ENCODE results near the gene CT47A7.
"Not testable (repeated sequence)": the region's sequence is repeated elsewhere in the genome, so short reads cannot be mapped to it uniquely, and the experiment has no call there.

Gene CT47A7

GRCh38 chrX:120956500-120956899 lies at the start of gene CT47A7:
Gene CT47A7, minus strand, starts transcription at chrX:120956600. Its CDS starts 255 bp downstream, at chrX:120956345.
- not testable (repeated sequence) for DNase-seq

DNA sequence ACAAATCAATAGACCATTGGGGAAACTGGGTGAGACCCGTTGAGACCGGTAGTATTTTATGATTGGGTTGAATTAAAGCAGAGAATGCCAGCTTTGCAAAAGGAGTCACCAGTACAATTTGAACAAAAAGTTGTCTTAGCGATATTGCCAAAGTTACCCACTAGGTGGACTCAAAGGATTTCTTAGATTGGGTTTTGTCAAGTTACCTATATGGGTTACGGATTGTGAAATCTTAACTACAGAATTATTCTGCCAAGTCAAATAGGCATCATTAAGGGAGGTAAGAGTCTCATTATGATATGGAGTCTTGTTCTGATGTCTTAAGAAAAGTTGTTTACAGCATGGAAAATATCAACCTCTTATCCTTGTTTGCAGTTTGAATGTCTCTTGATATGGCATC lies 44.2 kb upstream of the CT47A7 start:
- DNase-seq: no peak

- no peak for DNase-seq
Measured at GRCh38 chrX:120999413-120999812, 43.0 kb upstream of the CT47A7 start.

DNA sequence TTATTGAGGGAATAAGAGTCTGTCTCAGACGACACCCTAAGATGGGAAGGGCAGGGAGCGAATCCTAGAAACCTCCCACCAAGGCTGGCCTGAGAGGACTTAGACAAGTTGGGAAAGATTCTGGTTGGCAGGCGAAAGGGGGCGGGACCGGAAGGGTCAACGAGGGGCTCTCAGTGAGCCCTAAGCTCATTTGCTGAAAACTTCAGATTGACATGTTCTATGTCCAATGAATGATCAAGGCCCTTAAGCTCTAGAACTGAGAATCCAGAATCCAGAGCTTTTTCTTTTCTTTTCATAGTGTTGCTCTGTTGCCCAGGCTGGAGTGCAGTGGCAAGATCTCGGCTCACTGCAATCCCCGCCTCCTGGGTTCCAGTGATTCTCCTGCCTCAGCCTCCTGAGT lies 29.3 kb upstream of the CT47A7 start, which contains the start of gene CT47A1:
Gene CT47A1, minus strand, starts transcription at position 101 of the 400 bp plus-strand sequence. CDS start 231 bp downstream, outside the sequence.
- DNase-seq: not testable (repeated sequence)

Measured in activated T-cell treated with anti-CD3 and anti-CD28 coated beads, Interleukin-2, amount 50 U/mL, for 48 hours (primary cell).